Measurements from ENCODE around the gene TFCP2.

The TFCP2 gene

GRCh38 chr12:51047655-51048540 lies 125.0 kb downstream of the TFCP2 start, which contains the start of gene LETMD1 (continued):
- no peak for TF ChIP-seq ZNF416 (tag by site-specific recombination; IDR thresholded peaks at IDR 0.05)
- peak; percentile 65 for TF ChIP-seq ZNF18 (tag by site-specific recombination; IDR thresholded peaks at IDR 0.05)
- no peak for TF ChIP-seq ZNF132 (tag by site-specific recombination; IDR thresholded peaks at IDR 0.05; ENCODE audit: borderline replicate concordance)
- TF ChIP-seq HIC1 (tag by site-specific recombination; IDR thresholded peaks at IDR 0.05): peak; percentile 95
- peak; percentile 67; the same call in 1 of the 2 replicates for TF ChIP-seq TRIM28 (IDR thresholded peaks at IDR 0.05; ENCODE audit: borderline replicate concordance, low read length)
- no peak for TF ChIP-seq ZNF19 (tag by site-specific recombination; IDR thresholded peaks at IDR 0.05; ENCODE audit: low read depth)
- no peak for TF ChIP-seq ZNF248 (tag by site-specific recombination; IDR thresholded peaks at IDR 0.05)
- peak; percentile 23 for TF ChIP-seq SETDB1 (IDR thresholded peaks at IDR 0.05; ENCODE audit: insufficient read length, low read length)
- TF ChIP-seq ZNF302 (tag by site-specific recombination; IDR thresholded peaks at IDR 0.05; ENCODE audit: low read depth): no peak
- TF ChIP-seq ZNF548 (tag by site-specific recombination; IDR thresholded peaks at IDR 0.05): no peak
- TF ChIP-seq SCRT2 (tag by site-specific recombination; IDR thresholded peaks at IDR 0.05): peak; percentile 20; the same call in 1 of the 2 replicates
- TF ChIP-seq MZF1 (tag by site-specific recombination; IDR thresholded peaks at IDR 0.05; ENCODE audit: borderline replicate concordance): no peak
- TF ChIP-seq ZFP41 (tag by site-specific recombination; IDR thresholded peaks at IDR 0.05; ENCODE audit: borderline replicate concordance): no peak
- no peak for TF ChIP-seq ZNF426 (tag by site-specific recombination; IDR thresholded peaks at IDR 0.05)
- peak; percentile 96 for TF ChIP-seq ZBTB8A (tag by site-specific recombination; IDR thresholded peaks at IDR 0.05)
- TF ChIP-seq ZNF121 (tag by site-specific recombination; IDR thresholded peaks at IDR 0.05): no peak
- no peak for TF ChIP-seq REPIN1 (tag by site-specific recombination; IDR thresholded peaks at IDR 0.05; ENCODE audit: low read depth)
- peak; percentile 16; the same call in 1 of the 2 replicates for TF ChIP-seq GLIS1 (tag by site-specific recombination; IDR thresholded peaks at IDR 0.05)
- no peak for TF ChIP-seq ZNF670 (tag by site-specific recombination; IDR thresholded peaks at IDR 0.05; ENCODE audit: low read depth)
- TF ChIP-seq PRDM10 (tag by site-specific recombination; IDR thresholded peaks at IDR 0.05): peak; percentile 70; the same call in 1 of the 2 replicates
- no peak for TF ChIP-seq ZNF148 (tag by site-specific recombination; IDR thresholded peaks at IDR 0.05; ENCODE audit: borderline replicate concordance)
- peak; percentile 91 for TF ChIP-seq ZXDB (tag by site-specific recombination; IDR thresholded peaks at IDR 0.05)
- TF ChIP-seq ZNF843 (tag by site-specific recombination; IDR thresholded peaks at IDR 0.05): peak; percentile 60; the same call in 1 of the 2 replicates
- TF ChIP-seq ZNF239 (tag by site-specific recombination; IDR thresholded peaks at IDR 0.05): no peak
- peak; percentile 77 for TF ChIP-seq KLF16 (tag by site-specific recombination; IDR thresholded peaks at IDR 0.05)
- no peak for TF ChIP-seq ZNF585B (tag by site-specific recombination; IDR thresholded peaks at IDR 0.05)
- peak; percentile 61; the same call in 1 of the 2 replicates for TF ChIP-seq INSM2 (tag by site-specific recombination; IDR thresholded peaks at IDR 0.05)
